NCI-H1048 (cell line): ENCODE results near the gene CBX5.
"Not testable (repeated sequence)": the region's sequence is repeated elsewhere in the genome, so short reads cannot be mapped to it uniquely, and the experiment has no call there.

Source experiments
- DNase-seq: peaks from one replicate; lab custom pipeline; 2025; lab: John Stamatoyannopoulos, UW

CBX5 gene

GRCh38 chr12:54197010-54197409 lies 82.9 kb downstream of the CBX5 start:
- no peak for DNase-seq

- DNase-seq = no peak
These were observed 83.5 kb downstream of the CBX5 start for GRCh38 chr12:54196396-54196795.

- DNase-seq = peak; percentile 61
These were observed 84.1 kb downstream of the CBX5 start for GRCh38 chr12:54195737-54196347.

- peak; percentile 80 for DNase-seq
These were observed 84.7 kb downstream of the CBX5 start for GRCh38 chr12:54195080-54195736.

GRCh38 chr12:54194611-54195010 lies 85.3 kb downstream of the CBX5 start:
- not testable (repeated sequence) for DNase-seq

- no peak for DNase-seq
These were observed 86.5 kb downstream of the CBX5 start for GRCh38 chr12:54193434-54193833.

GRCh38 chr12:54191550-54192022 lies 88.3 kb downstream of the CBX5 start:
- peak; percentile 73 for DNase-seq

GRCh38 chr12:54191126-54191525 lies 88.8 kb downstream of the CBX5 start:
- no peak for DNase-seq

GRCh38 chr12:54189198-54189539 lies 90.8 kb downstream of the CBX5 start:
- no peak for DNase-seq

GRCh38 chr12:54187075-54187474 lies 92.8 kb downstream of the CBX5 start:
- DNase-seq = no peak

- no peak for DNase-seq
These were observed 94.0 kb downstream of the CBX5 start for GRCh38 chr12:54185919-54186318.

- DNase-seq = not testable (repeated sequence)
These were observed 94.6 kb downstream of the CBX5 start for GRCh38 chr12:54185297-54185696.

- no peak for DNase-seq
These were observed 95.7 kb downstream of the CBX5 start for GRCh38 chr12:54184024-54184805.

GRCh38 chr12:54182981-54183380 lies 96.9 kb downstream of the CBX5 start:
- DNase-seq = no peak

GRCh38 chr12:54182086-54182485 lies 97.8 kb downstream of the CBX5 start:
- no peak for DNase-seq
